ENCODE measurements around the gene CCL26. TPM values are rescaled to one million over a fixed set of nuclear protein-coding genes. Genes with fewer than 3 reads are reported as not detected.

CCL26 gene
- total and polyA plus RNA-seq, 12 donors: 0.55 to 2.0 (median 0.98) TPM; not detected in 5

GRCh38 chr7:75802552-75802821, 30.5 kb upstream of the CCL26 start:
- no peak overlapping the region for H3K27ac ChIP-seq
- intact Hi-C loops (cut with DNase I): no loop called here
- H3K36me3 ChIP-seq: no peaks in the 10 kb centered on the region
- DNase-seq: no peak
- H3K9me3 ChIP-seq: peaks cover 0 to 25% (median 11%) of the 10 kb centered on the region in 11 donors
- ATAC-seq: no peak
- no peak overlapping the region for H3K4me3 ChIP-seq
- H3K4me1 ChIP-seq: no peaks in the 10 kb centered on the region
- peaks cover 0 to 6% (median 0%) of the 10 kb centered on the region in 7 donors for H3K27me3 ChIP-seq
- 89% methylated on average over 5 of the region's 5 CpGs for WGBS, 2 donors
- no peak for TF ChIP-seq CTCF (IDR thresholded peaks at IDR 0.05)

DNA sequence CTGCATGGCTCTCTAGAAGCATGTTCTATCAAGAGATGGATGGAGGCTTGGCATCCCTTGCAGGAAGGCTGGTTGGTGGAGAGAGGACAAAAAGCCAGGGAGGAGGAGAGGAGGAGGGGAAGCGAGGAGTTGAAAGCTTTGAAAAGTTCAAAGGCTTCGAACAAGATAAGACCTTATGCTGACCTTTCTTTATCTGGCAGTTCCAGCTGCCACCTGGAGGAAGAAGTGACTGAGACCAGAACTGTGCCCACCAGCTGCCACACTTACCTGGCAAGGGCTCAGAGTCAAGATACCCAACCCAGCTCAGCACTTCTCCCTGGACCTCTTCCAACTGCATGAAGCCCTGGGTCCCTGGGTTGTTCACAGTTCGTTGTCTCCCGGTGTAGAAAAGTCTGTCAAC, 26.8 kb upstream of the CCL26 start:
- no peak overlapping the region for H3K4me3 ChIP-seq
- H3K27ac ChIP-seq: no peak overlapping the region
- H3K27me3 ChIP-seq: peaks cover 0 to 6% (median 0%) of the 10 kb centered on the region in 7 donors
- peaks cover 0 to 26% (median 9%) of the 10 kb centered on the region in 9 donors for H3K4me1 ChIP-seq
- ATAC-seq (no peak), DNase-seq (no peak)
- no peaks in the 10 kb centered on the region for H3K36me3 ChIP-seq
- intact Hi-C loops (cut with DNase I): loop anchor here in 1 of 10 donors (10.0 kb wide), 1 partner anchor 56 kb away; no protein-coding TSS in a partner anchor
- 52 to 57% methylated on average over 4 of the region's 4 CpGs for WGBS, 2 donors
- TF ChIP-seq CTCF (IDR thresholded peaks at IDR 0.05): no peak
- no peaks in the 10 kb centered on the region for H3K9me3 ChIP-seq

- Histone ChIP-seq H3K27me3 (no peaks in the 10 kb centered on the region), H3K9me3 (no peaks in the 10 kb centered on the region), H3K36me3 (no peaks in the 10 kb centered on the region), H3K27ac (peak overlapping the region in 2 of 10 donors; percentile 26 to 65), H3K4me3 (no peak overlapping the region), H3K4me1 (peaks cover 0 to 32% (median 9%) of the 10 kb centered on the region in 9 donors)
- DNase-seq (no peak), ATAC-seq (no peak)
- TF ChIP-seq CTCF (IDR thresholded peaks at IDR 0.05): no peak
- intact Hi-C loops (cut with DNase I): loop anchor here in 1 of 10 donors (10.0 kb wide), 1 partner anchor 58 kb away; no protein-coding TSS in a partner anchor
- WGBS, 2 donors: 88 to 93% methylated on average over 6 of the region's 6 CpGs
Measured at GRCh38 chr7:75796420-75796819, 24.4 kb upstream of the CCL26 start.

- Histone ChIP-seq H3K36me3 (no peaks in the 10 kb centered on the region), H3K27ac (peak overlapping the region in 6 of 10 donors; percentile 4 to 65 (median 40)), H3K9me3 (no peaks in the 10 kb centered on the region), H3K4me1 (peaks cover 3 to 37% (median 9%) of the 10 kb centered on the region in 9 donors), H3K27me3 (no peaks in the 10 kb centered on the region), H3K4me3 (no peak overlapping the region)
- no peak for TF ChIP-seq CTCF (IDR thresholded peaks at IDR 0.05)
- DNase-seq (peak; percentile 42 to 53), ATAC-seq (peak in 7 of 8 donors; percentile 47 to 81 (median 63))
- WGBS, 2 donors: 25 to 34% methylated on average over 9 of the region's 9 CpGs
- intact Hi-C loops (cut with DNase I): loop anchor here in 1 of 10 donors (10.0 kb wide), 1 partner anchor 59 kb away; no protein-coding TSS in a partner anchor
Measured at GRCh38 chr7:75795831-75796285, 23.8 kb upstream of the CCL26 start.

Measured in heart right ventricle (tissue), 16 donors.